ENCODE data around the gene SLC6A8.
A peak's percentile ranks its signal among the peaks of the same experiment; 100 is the strongest.

Gene SLC6A8
- total RNA-seq: 4.1 to 12.4 (median 8.4) reads per million in 18 experiments

GRCh38 chrX:153687121-153688039, at the start of gene SLC6A8:
Gene SLC6A8 (plus strand): TSS chrX:153687926. CDS start chrX:153688575, 649 bp downstream.
- peak; percentile 10 to 53 for DNase-seq

- no peak for DNase-seq
Observed at GRCh38 chrX:153638041-153638371, 49.7 kb upstream of the SLC6A8 start.

GRCh38 chrX:153638436-153639176, 49.1 kb upstream of the SLC6A8 start:
- no peak for DNase-seq

GRCh38 chrX:153639177-153640044, 48.3 kb upstream of the SLC6A8 start:
- DNase-seq: no peak

- DNase-seq: no peak
Observed at GRCh38 chrX:153640045-153640686, 47.6 kb upstream of the SLC6A8 start.

- DNase-seq: no peak
Observed at GRCh38 chrX:153640736-153641575, 46.8 kb upstream of the SLC6A8 start.

GRCh38 chrX:153641627-153642026, 46.1 kb upstream of the SLC6A8 start:
- DNase-seq: no peak

- DNase-seq: no peak
Observed at GRCh38 chrX:153642051-153642654, 45.6 kb upstream of the SLC6A8 start.

- no peak for DNase-seq
Observed at GRCh38 chrX:153642655-153643430, 44.9 kb upstream of the SLC6A8 start.

GRCh38 chrX:153643431-153644351, 44.0 kb upstream of the SLC6A8 start:
- peak in 1 of 2 donors; percentile 5 for DNase-seq

- no peak for DNase-seq
Observed at GRCh38 chrX:153644356-153645125, 43.2 kb upstream of the SLC6A8 start.

GRCh38 chrX:153645151-153645550, 42.6 kb upstream of the SLC6A8 start:
- DNase-seq: no peak

- no peak for DNase-seq
Observed at GRCh38 chrX:153645921-153646488, 41.7 kb upstream of the SLC6A8 start.

- DNase-seq: peak in 1 of 2 donors; percentile 24
Observed at GRCh38 chrX:153646620-153647373, 40.9 kb upstream of the SLC6A8 start, which contains the start of gene DUSP9. Gene DUSP9 (plus strand): TSS chrX:153647203. CDS start chrX:153647954, 751 bp downstream.

GRCh38 chrX:153647461-153648357, 40.0 kb upstream of the SLC6A8 start:
- no peak for DNase-seq

Measured in inflammatory macrophage (primary cell).